Caki2 (cell line): ENCODE measurements around the gene CD34. TPM values are rescaled to one million over a fixed set of nuclear protein-coding genes. Genes with fewer than 3 reads are reported as not detected.
"Not testable (repeated sequence)": the region's sequence is repeated elsewhere in the genome, so short reads cannot be mapped to it uniquely, and the experiment has no call there.

Experiments used
- DNase-seq: peaks from one replicate; pipeline ENCODE4 v3.0.0-alpha.2; 2015; ENCODE audit warnings: low read depth
- in situ Hi-C: cut with HindIII; loops from 2 replicates; pipeline ENCODE4 v1.10.0; 2016; ENCODE audit warnings: low sequenced_read_pairs, low pct_unique_long_range_greater_than_20kb, mixed read lengths
- total RNA-seq: library from RNA; depleted of rRNA; stranded (reverse); fragments of >200 nt; shearing (Covaris generic); gene quantifications from 2 replicates; pipeline ENCODE4 v1.2.3, GENCODE V29; 2014; ENCODE audit warnings: low replicate concordance

The CD34 gene
- total RNA-seq, 1 experiment from 2014 or later: not detected

DNA sequence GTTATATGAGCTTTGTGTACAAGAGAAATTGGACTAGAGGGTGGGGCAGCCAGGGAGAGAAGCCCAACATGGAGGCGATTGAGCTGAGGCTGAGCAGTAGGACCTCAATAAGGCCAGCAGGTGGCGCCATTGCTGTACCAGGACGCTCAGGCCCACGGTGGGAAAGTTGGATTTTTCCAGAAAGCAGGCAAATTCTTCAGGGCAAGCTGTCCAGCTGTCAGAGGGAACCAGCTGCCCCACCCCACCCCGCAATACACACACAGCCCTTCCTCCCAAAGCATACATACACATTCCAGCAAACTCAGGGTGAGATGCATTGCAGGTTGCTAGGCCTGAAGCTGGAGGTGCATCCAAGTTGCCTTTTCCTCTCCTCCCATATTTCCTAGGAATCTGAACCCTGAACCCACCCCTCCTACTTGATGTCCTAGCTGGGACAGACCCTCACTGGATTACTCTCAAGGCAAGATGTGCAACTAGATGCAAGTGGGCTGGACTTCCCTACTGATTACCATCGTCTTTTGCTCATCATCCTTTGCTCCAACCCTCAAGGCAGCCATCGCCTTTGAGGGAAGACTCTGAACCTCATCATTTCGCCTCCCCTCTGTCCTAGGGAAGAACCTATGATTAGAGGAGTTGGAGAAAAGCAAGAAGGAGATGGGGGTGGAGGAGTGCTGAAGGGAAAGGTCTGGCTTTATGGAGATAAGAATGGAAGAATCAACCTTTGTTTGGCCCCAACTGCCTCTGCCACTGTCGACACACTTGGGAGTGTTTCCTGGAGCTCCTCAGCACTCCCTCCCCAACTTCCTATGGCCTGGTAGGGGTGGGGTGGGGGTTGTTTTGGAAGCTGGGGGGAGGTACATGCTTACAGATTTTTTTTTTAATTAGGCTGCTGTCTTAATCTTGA is 25.5 kb downstream of the CD34 start:
- in situ Hi-C loops: no loop called here
- peak; percentile 59 for DNase-seq

DNA sequence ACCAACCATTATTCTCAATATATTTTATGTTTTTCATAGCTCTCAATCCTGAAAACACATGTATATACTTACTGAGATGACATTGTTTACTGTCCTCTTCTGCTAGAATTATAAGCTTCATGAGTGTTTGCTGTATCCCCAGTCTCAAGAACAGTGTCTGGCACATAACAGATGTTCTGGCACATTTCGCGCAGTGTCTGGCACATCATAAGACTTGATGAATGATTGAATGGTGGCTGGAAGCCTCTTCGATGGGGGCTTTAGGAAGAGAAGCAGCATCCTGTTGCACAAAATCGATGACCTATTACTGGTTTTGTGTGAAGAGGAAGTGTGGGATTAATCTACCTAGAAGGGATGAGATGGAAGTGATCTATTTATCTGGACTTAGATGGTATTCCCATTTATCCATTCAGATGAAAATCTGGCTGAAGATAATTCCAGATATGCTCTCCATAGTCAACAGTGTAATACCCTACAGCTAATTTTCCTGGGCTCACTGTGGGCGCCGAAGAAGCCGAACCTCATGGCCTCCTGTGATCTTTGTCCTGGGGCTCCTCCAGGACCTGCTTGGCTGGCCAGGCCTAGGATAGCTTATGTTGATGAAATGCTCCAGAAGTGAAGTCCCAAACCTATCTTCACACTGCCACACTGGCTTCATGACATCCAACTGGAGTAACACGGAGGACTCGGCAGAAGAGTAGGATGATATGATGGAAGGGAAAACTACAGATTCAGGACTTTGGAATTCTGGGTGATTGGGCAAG is 26.5 kb downstream of the CD34 start:
- in situ Hi-C loops: no loop called here
- DNase-seq: no peak

DNA sequence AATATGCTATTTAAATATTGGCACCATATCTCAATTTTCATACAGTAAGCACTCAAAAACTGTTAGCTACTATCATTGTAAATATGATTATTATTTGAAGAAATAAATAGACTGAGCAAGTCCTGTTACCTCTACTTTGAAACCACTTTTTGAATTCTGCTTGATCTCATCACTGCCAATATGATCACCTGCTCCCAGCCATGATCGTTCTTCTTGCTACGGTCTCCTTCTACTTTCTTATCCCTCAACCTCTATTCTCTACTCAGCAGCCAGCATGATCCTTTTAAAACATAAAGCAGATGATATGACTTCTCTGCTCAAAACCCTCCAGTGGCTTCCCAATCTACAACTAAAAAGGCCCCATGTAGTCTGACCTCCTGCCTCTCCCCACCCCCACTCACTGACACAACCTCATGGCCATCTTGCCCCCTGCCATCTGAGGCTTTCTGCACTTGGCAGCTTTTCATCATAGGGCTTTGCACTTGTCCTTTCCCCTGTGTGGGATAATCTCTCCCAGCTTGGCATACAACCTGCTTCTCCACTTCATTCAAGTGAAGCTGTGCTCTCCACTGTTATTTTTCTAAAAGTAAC is 27.2 kb downstream of the CD34 start:
- in situ Hi-C loops: no loop called here
- DNase-seq: no peak

DNA sequence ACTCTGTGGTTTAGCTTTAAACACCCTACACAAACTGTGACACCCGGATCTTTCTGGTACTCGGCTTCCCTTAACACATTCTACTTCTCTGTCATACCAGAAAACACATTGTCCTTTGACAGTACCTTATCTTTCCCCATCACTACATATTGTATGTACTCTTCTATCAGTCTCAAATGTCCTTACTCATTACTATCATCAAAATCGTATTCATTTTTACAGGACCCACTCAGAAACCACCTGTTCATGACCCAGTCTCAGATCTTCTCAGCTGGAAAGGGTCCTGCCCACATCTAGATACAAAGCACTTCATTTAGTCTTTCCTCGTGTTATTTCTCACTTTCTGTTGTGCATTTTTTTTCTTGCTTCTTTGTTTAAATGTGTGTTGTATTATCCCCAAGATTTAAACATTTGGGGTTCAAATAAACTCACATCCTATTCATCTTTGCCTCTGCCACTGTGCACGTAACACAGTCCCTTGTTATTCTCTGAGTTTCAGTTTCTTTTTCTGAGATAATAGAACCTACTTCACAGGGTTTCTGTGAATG is 27.7 kb downstream of the CD34 start:
- in situ Hi-C loops: no loop called here
- no peak for DNase-seq

DNA sequence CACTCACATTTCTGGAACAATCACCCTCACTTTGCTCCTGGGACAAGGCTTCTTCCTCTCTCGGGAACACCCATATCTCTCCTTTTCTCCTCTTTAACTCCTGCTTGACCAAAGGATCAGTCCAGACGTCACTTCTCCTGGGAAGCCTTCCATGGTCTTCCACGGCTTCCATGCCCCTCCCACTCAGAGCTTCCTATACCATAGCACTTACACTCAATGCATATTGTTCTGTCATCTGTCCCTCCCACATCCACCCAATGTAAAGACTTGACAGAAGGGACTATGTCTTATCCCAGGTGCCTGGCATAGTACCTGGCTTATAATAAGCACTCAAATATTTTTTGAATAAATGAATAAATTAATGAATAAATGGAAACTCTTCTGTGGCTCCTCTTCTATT is 28.2 kb downstream of the CD34 start:
- in situ Hi-C loops: no loop called here

DNA sequence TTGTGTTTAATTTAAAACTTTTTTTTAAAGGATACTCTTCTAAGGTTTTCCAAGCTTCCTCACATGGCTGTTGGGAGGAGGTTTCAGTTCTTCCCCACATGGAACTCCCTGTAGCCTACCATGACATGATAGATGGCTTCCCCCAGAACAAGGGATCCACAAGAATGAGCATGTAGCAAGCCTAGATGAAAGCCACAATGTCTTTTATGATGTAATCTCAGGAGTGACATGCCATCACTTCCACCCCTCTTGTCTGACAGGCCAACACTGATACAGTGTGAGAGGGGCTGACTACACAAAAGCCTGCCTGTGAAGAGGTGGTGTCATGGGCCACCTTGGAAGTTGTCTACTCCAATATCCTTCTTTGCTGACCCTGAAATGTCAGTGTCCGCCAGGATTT is 32.0 kb downstream of the CD34 start:
- in situ Hi-C loops: no loop called here

More for the DNA sequence above, 28.2 kb downstream of the CD34 start:
- DNase-seq: no peak

DNA sequence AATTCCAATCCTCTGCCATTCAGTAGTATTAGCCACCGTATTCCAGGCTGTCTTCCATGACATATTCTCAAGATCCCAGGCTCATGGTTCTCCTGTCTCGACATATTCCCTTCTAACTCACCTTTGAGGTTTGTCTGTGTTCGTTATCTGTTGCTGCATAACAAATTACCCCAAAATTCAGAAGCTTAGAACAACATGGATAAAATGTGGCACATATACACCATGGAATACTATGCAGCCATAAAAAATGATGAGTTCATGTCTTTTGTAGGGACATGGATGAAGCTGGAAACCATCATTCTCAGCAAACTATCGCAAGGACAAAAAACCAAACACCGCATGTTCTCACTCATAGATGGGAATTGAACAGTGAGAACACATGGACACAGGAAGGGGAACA is 33.0 kb downstream of the CD34 start:
- in situ Hi-C loops, DNase-seq: not testable (repeated sequence)

More for the DNA sequence above, 32.0 kb downstream of the CD34 start:
- DNase-seq: no peak

DNA sequence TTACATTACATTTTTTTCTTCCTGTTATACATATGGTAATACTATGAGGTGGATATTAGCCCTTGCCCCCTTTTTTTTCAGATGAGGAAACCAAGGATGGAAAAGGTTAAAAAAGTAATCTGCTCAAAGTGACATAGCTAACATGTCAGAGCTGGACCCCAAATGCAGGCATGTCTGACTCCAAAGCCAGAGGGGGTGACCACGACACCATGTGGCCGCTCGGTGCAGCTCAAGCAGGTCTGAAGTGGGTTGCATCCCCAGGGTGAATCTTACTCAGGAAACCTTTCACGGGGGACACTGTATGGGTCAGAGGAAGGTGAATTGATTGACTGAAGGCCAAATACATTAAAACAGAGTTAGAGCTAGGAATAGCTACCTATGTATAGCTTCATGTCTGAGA is 34.8 kb downstream of the CD34 start:
- in situ Hi-C loops: no loop called here
- DNase-seq: no peak

DNA sequence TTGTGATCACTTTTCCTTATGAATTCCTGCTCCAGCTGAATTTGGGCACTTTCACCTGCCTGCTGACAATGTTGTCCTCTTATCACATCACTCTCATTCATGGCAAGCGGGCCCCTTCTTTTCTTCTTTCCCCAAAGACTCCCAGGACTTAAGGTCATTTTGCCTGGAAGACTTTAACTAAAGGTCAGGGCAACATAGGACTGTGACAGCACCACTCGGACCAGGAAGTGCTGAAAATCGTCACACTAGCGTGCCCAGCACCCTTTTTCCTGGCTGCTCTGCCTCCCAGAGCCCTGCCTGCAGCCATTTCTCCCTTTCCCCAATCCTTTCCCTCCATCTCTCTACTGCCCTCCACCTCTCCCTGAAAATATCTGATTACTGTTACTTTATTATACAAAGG is 35.4 kb downstream of the CD34 start:
- no peak for DNase-seq
- in situ Hi-C loops: no loop called here

DNA sequence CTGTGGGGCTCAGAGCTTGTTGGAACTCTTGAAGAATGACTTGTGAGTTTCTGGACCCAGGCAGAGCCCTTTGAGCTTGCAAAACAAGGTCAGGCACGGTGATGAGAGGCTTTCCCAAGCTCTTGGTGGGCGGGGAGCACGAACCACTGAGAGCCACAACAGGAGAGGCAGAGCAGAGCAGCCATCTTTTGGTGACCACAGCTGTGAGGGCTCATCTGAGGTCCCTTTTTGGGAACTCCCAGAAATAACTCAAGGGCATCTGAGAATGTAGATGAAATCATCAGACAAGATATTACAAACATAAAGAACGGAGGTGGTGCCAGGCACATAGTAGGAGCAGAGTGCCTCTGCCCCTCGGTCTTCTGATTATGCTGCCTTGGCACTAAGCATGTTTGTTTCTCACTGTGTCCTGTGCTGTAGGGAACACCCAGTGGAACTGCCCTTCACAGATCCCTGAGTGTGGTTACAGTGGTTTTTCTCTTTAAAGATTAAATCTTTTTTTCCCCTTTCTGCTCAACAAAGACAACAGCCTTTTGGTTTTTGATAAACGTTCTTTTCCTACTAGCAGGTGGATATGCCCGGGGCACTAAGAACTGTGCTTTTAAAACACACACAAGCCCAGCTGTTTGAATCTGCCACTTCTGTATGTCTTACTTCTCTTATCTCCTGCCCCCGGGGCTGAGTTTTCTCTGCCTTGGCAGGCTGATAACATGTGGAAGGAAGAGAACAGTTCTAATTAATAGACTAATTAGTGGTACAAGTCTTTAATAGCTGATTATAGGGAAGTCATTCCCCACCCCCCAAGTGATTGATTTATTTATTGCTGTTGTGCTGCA is 37.7 kb downstream of the CD34 start:
- no peak for DNase-seq

DNA sequence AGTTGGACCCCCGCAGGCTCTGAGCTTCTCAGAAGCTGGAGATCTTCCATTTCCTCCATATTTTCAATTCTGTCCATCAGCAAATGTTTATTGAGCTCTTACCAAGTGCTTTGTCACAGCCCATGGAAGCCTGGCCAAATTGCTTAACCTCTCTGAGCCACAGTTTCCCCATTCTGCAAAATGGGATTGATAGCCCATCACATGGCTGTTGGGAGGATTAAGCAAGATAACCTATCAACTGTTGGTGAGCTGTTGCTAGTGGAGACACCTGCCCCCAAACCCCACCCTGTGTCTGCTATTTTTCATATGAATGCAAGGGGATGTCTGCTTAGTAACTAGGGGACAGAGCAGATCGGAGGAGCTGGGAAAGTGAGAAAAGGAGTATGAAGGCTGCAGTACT is 38.3 kb downstream of the CD34 start:
- in situ Hi-C loops: no loop called here
- DNase-seq: no peak

More for the DNA sequence above, 37.7 kb downstream of the CD34 start:
- in situ Hi-C loops: no loop called here

DNA sequence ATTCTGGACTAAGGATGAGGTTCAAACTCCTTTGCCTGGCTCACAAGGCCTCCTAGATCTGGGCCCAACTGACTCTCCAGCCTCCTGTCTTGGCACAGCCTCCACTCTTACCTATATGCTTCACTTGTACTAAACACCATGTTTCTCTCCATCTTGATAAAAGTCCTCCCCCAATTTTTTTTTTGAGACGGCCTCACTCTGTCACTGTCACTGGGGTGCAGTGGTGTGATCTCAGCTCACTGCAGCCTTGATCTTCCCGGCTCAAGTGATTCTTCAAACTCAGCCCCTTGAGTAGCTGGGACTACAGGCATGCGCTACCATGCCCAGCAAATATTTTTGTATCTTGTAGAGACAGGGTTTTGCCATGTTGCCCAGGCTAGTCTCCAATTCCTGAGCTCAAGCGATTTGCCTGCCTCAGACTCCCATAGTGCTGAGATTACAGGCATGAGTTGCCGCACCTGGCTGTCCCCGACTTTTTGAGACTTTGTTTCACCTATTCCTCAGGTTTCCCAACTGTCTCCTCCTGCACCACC is 39.7 kb downstream of the CD34 start:
- in situ Hi-C loops: no loop called here
- no peak for DNase-seq

DNA sequence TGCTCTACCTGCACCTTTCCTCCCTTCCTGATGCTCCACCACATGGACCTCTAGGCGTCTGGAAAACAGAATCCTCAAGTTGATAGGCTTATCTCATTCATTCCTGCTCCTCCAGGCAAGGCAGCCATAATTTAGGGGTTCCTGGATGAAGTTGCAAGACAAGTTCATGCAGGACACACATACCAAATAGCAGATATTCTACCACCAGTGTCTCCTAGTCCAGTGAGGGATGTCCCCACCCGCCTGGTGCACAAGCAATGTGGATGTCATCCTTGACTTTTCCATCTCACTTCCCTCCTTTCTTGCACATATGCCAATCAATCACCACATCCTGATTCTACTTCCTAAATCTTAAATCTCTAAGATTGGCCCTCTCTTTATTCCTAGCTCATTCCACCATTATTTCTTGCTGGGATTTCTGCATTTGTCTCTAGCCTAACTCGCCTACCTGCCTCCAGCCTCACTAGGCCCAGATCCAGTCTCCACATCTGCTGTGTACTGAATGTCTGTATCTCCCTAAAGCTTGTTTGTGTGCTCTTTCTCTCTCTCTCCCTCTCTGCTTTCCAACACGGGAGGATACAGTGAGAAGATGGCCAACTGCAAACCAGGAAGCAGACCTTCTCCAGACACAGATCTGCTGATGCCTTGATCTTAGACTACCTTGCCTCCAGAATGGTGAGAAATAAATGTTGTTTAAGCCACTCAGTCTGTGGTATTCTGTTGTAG is 40.5 kb downstream of the CD34 start:
- DNase-seq: no peak
- in situ Hi-C loops: no loop called here

DNA sequence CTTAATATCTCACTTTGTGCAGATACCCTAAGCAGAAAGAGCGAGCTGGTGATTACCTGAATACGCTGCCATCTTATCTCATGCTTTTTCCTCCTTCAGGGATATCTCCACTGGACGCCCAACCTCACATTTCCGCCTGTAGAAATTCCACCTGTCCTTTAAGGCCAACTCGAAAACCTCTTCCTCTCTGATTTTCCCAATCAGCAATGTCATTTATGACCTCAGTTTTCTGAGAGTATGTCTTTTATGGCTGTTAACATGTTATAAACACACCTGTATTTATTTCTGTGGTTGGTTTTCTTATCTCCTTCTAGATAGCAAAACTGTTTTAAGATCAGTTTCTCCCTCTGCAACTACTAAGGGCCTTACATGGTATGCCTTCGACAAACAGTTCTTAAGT is 41.1 kb downstream of the CD34 start:
- DNase-seq: no peak
- in situ Hi-C loops: no loop called here

DNA sequence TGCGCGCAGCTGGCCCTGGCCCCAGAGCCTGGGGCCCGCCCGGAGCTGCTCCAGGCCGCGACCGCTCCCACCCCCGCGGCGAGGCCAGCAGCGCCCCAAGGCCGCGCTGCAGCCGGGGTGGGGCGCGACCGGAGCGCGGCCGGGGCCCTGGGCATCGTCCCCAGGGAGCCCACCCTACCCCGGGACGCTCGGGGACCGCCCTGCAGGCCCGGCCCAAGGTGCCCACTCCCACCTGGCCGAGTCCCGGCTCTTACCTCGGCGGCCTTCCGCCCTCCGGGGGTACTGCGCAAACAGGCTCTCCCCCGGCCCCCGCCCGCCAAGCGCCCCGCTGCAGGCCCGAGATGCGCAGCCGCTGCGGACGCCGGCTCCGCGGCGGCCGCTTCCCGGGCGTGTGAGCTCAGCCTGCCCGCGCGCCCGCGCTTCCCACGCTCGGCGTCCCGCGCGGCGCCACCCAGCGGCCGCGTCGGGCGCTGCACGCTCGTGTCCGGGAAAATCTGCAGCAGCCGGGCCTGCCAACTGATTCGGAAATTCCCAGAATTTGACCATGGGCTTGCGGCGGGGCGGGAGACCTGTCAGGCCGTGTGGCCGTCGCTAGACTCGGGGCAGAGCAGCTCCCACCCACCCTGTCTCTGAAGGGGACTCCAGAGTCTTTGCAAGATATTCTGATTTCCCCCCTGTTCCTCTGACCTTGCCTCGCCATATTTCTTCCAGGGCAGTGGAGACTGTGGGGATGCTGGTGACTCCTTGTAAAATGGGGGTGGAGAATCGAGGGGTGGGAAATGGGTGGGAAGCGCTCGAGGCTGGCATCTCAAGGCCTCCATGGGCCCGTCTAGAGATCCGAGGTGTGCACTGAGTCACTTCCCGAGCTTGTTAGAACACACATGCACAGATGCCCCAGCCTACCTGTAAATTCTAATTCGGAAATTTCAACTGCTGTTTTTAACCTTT is 41.9 kb downstream of the CD34 start:
- in situ Hi-C loops: no loop called here
- peak; percentile 70 for DNase-seq

DNA sequence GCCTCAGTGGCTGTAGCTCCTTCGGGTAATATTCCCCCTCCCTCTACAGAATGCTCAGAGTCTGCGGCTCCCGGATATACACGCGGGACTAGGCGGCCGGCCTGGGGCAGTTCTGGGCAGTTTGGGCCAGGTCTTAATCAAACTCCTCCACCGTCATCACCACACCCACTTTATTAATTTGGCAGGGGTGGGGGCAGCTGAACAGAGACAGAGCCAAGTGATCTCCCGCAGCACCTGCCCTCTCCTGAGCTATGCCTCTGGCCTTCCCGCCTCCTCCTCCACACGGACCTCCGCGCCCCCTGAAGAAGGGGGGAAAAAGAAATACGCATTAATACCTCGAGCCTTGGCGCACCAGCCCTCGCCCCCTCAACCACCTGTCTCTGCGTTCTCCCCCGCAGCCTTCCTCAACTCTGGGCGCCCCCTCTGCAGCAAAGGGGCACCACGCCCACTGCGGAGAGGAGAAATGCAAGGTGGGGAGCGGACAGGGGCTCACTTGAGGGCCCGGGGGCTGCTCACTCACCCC is 42.6 kb downstream of the CD34 start:
- peak; percentile 8 for DNase-seq
- in situ Hi-C loops: no loop called here
